Activated T-helper 2 cell treated with anti-CD3 and anti-CD28 coated beads, Interferon-gamma antibody, Interleukin-2, Interleukin-4, amounts not matched to agents 10 μg/mL and 5 μg/mL and 100 μg/mL, durations not matched to agents 14 hours and 24 hours and 36 hours (primary cell): ENCODE measurements around the gene RIT2. TPM values are rescaled to one million over a fixed set of nuclear protein-coding genes. Genes with fewer than 3 reads are reported as not detected.
"Not testable (repeated sequence)": the region's sequence is repeated elsewhere in the genome, so short reads cannot be mapped to it uniquely, and the experiment has no call there.

ENCODE experiments used
- DNase-seq: peaks from one replicate; pipeline ENCODE4 v3.0.0; 2021; ENCODE audit warnings: low spot score
- H3K27ac Mint-ChIP-seq: one replicate; pipeline ENCODE4 v1.8.0; 2021; ENCODE audit warnings: mixed read lengths
- H3K27me3 Mint-ChIP-seq: one replicate; pipeline ENCODE4 v1.8.0; 2021; ENCODE audit warnings: low read depth, mixed read lengths
- H3K36me3 Mint-ChIP-seq: one replicate; pipeline ENCODE4 v1.8.0; 2021; ENCODE audit warnings: low read depth, mixed read lengths
- H3K4me1 Mint-ChIP-seq: one replicate; pipeline ENCODE4 v1.8.0; 2021; ENCODE audit warnings: low read depth, mixed read lengths
- H3K4me3 Mint-ChIP-seq: one replicate; pipeline ENCODE4 v1.8.0; 2021; ENCODE audit warnings: low read depth, mild to moderate bottlenecking, moderate library complexity, mixed read lengths
- H3K9me3 Mint-ChIP-seq: one replicate; pipeline ENCODE4 v1.8.0; 2021; ENCODE audit warnings: mixed read lengths
- intact Hi-C: fragments of 100-400 bp; cut with micrococcal nuclease; formaldehyde crosslinking; loops from one replicate; pipeline ENCODE4 v1.15.1; 2023
- total RNA-seq: library from RNA; stranded (reverse); gene quantifications from 2 replicates; pipeline ENCODE4 v1.2.3, GENCODE V29; 2022

Gene RIT2
- total RNA-seq, 1 donor from 2014 or later = not detected

- Mint-ChIP-seq H3K4me3 (no peak overlapping the region), H3K4me1 (no peaks in the 10 kb centered on the region), H3K27me3 (no peaks in the 10 kb centered on the region), H3K27ac (no peak overlapping the region), H3K36me3 (no peaks in the 10 kb centered on the region), H3K9me3 (peaks cover under 1% of the 10 kb centered on the region)
- intact Hi-C loops = no loop called here
- no peak for DNase-seq
These were observed 371.9 kb downstream of the RIT2 start for GRCh38 chr18:42743373-42744138.

- H3K27me3 Mint-ChIP-seq = no peaks in the 10 kb centered on the region
- H3K4me1 Mint-ChIP-seq = no peaks in the 10 kb centered on the region
- H3K36me3 Mint-ChIP-seq = no peaks in the 10 kb centered on the region
- H3K4me3 Mint-ChIP-seq = no peak overlapping the region
- H3K9me3 Mint-ChIP-seq = peaks cover 5% of the 10 kb centered on the region
- intact Hi-C loops = no loop called here
- no peak for DNase-seq
- H3K27ac Mint-ChIP-seq = no peak overlapping the region
These were observed 372.5 kb downstream of the RIT2 start for GRCh38 chr18:42742969-42743368.

GRCh38 chr18:42742474-42742873 lies 373.0 kb downstream of the RIT2 start:
- H3K4me3 Mint-ChIP-seq = no peak overlapping the region
- no peaks in the 10 kb centered on the region for H3K27me3 Mint-ChIP-seq
- peaks cover 5% of the 10 kb centered on the region for H3K9me3 Mint-ChIP-seq

GRCh38 chr18:42741805-42742347 lies 373.6 kb downstream of the RIT2 start:
- intact Hi-C loops, DNase-seq, H3K9me3 Mint-ChIP-seq, H3K4me3 Mint-ChIP-seq, H3K4me1 Mint-ChIP-seq, H3K27me3 Mint-ChIP-seq, H3K27ac Mint-ChIP-seq, H3K36me3 Mint-ChIP-seq: not testable (repeated sequence)

More at GRCh38 chr18:42742474-42742873, 373.0 kb downstream of the RIT2 start:
- H3K27ac Mint-ChIP-seq = no peak overlapping the region
- no peaks in the 10 kb centered on the region for H3K4me1 Mint-ChIP-seq
- DNase-seq = no peak
- intact Hi-C loops = no loop called here
- no peaks in the 10 kb centered on the region for H3K36me3 Mint-ChIP-seq

GRCh38 chr18:42741299-42741698 lies 374.2 kb downstream of the RIT2 start:
- not testable (repeated sequence) for H3K4me1 Mint-ChIP-seq

GRCh38 chr18:42736074-42736473 lies 379.4 kb downstream of the RIT2 start:
- H3K9me3 Mint-ChIP-seq = peaks cover 12% of the 10 kb centered on the region
- H3K27me3 Mint-ChIP-seq = no peaks in the 10 kb centered on the region
- intact Hi-C loops = no loop called here
- no peaks in the 10 kb centered on the region for H3K4me1 Mint-ChIP-seq
- H3K36me3 Mint-ChIP-seq = no peaks in the 10 kb centered on the region
- no peak for DNase-seq
- H3K4me3 Mint-ChIP-seq = no peak overlapping the region
- H3K27ac Mint-ChIP-seq = no peak overlapping the region

More at GRCh38 chr18:42741299-42741698, 374.2 kb downstream of the RIT2 start:
- H3K4me3 Mint-ChIP-seq, H3K36me3 Mint-ChIP-seq, H3K9me3 Mint-ChIP-seq, H3K27me3 Mint-ChIP-seq, H3K27ac Mint-ChIP-seq, intact Hi-C loops, DNase-seq: not testable (repeated sequence)

- Mint-ChIP-seq H3K27ac (no peak overlapping the region), H3K4me1 (no peaks in the 10 kb centered on the region), H3K9me3 (peaks cover 12% of the 10 kb centered on the region), H3K27me3 (no peaks in the 10 kb centered on the region), H3K36me3 (no peaks in the 10 kb centered on the region), H3K4me3 (no peak overlapping the region)
- no peak for DNase-seq
- intact Hi-C loops = no loop called here
These were observed 381.0 kb downstream of the RIT2 start for GRCh38 chr18:42734520-42734919.

- H3K9me3 Mint-ChIP-seq = peaks cover 7% of the 10 kb centered on the region
- no peaks in the 10 kb centered on the region for H3K4me1 Mint-ChIP-seq
- intact Hi-C loops = no loop called here
- DNase-seq = no peak
- H3K4me3 Mint-ChIP-seq = no peak overlapping the region
- no peak overlapping the region for H3K27ac Mint-ChIP-seq
- no peaks in the 10 kb centered on the region for H3K27me3 Mint-ChIP-seq
- no peaks in the 10 kb centered on the region for H3K36me3 Mint-ChIP-seq
These were observed 385.2 kb downstream of the RIT2 start for GRCh38 chr18:42730272-42730671.

GRCh38 chr18:42719221-42719620 lies 396.3 kb downstream of the RIT2 start:
- H3K36me3 Mint-ChIP-seq = no peaks in the 10 kb centered on the region
- peaks cover 17% of the 10 kb centered on the region for H3K9me3 Mint-ChIP-seq
- intact Hi-C loops = no loop called here
- H3K4me1 Mint-ChIP-seq = no peaks in the 10 kb centered on the region
- no peak for DNase-seq
- no peaks in the 10 kb centered on the region for H3K27me3 Mint-ChIP-seq
- H3K27ac Mint-ChIP-seq = no peak overlapping the region
- H3K4me3 Mint-ChIP-seq = no peak overlapping the region

- H3K27me3 Mint-ChIP-seq = no peaks in the 10 kb centered on the region
These were observed 403.4 kb downstream of the RIT2 start for GRCh38 chr18:42712065-42712464.

GRCh38 chr18:42707080-42707479 lies 408.4 kb downstream of the RIT2 start:
- H3K4me1 Mint-ChIP-seq = no peaks in the 10 kb centered on the region
- no peak overlapping the region for H3K4me3 Mint-ChIP-seq
- H3K9me3 Mint-ChIP-seq = peaks cover 17% of the 10 kb centered on the region
- intact Hi-C loops = no loop called here
- no peak for DNase-seq
- H3K36me3 Mint-ChIP-seq = no peaks in the 10 kb centered on the region
- no peak overlapping the region for H3K27ac Mint-ChIP-seq
- no peaks in the 10 kb centered on the region for H3K27me3 Mint-ChIP-seq

More at GRCh38 chr18:42712065-42712464, 403.4 kb downstream of the RIT2 start:
- H3K4me1 Mint-ChIP-seq = no peaks in the 10 kb centered on the region
- DNase-seq = no peak
- H3K36me3 Mint-ChIP-seq = no peaks in the 10 kb centered on the region
- H3K4me3 Mint-ChIP-seq = no peak overlapping the region
- intact Hi-C loops = no loop called here
- H3K27ac Mint-ChIP-seq = no peak overlapping the region
- H3K9me3 Mint-ChIP-seq = peaks cover 18% of the 10 kb centered on the region

GRCh38 chr18:42706618-42707017 lies 408.9 kb downstream of the RIT2 start:
- H3K36me3 Mint-ChIP-seq = no peaks in the 10 kb centered on the region
- H3K27me3 Mint-ChIP-seq = no peaks in the 10 kb centered on the region
- H3K9me3 Mint-ChIP-seq = peaks cover 17% of the 10 kb centered on the region
- H3K27ac Mint-ChIP-seq = no peak overlapping the region
- H3K4me3 Mint-ChIP-seq = no peak overlapping the region
- H3K4me1 Mint-ChIP-seq = no peaks in the 10 kb centered on the region
- intact Hi-C loops = no loop called here
- DNase-seq = no peak

- DNase-seq = no peak
- Mint-ChIP-seq H3K27me3 (no peaks in the 10 kb centered on the region), H3K4me1 (no peaks in the 10 kb centered on the region), H3K36me3 (no peaks in the 10 kb centered on the region), H3K27ac (no peak overlapping the region), H3K9me3 (peaks cover 14% of the 10 kb centered on the region), H3K4me3 (no peak overlapping the region)
- intact Hi-C loops = no loop called here
These were observed 409.4 kb downstream of the RIT2 start for GRCh38 chr18:42706029-42706608.
